Activated CD8-positive, alpha-beta memory T cell treated with anti-CD3 and anti-CD28 coated beads, Interleukin-2, amount 10 ng/mL, durations not matched to agents 7 days and 5 days (primary cell): ENCODE measurements around the gene SOX18. TPM values are rescaled to one million over a fixed set of nuclear protein-coding genes. Genes with fewer than 3 reads are reported as not detected.
"Not testable (repeated sequence)": the region's sequence is repeated elsewhere in the genome, so short reads cannot be mapped to it uniquely, and the experiment has no call there.

ENCODE experiments used
- ATAC-seq: fragments of 150-1000 bp; cut with Tn5 transposase; one replicate; pipeline ENCODE4 v1.10.0; 2021; ENCODE audit warnings: moderate library complexity
- CTCF ChIA-PET: fragments of 350-600 bp; sonication (Branson Sonifier 250); formaldehyde crosslinking; loops from one replicate; lab custom pipeline; 2021; ENCODE audit warnings: antibody characterized with exemption; lab: Charles Lee
- DNase-seq: peaks from one replicate; pipeline ENCODE4 v3.0.0-alpha.2; 2020
- H3K27ac Mint-ChIP-seq: one replicate; pipeline ENCODE4 v1.8.0; 2021; ENCODE audit warnings: mild to moderate bottlenecking, mixed read lengths
- H3K27me3 Mint-ChIP-seq: one replicate; pipeline ENCODE4 v1.8.0; 2021; ENCODE audit warnings: mixed read lengths
- H3K36me3 Mint-ChIP-seq: one replicate; pipeline ENCODE4 v1.8.0; 2021; ENCODE audit warnings: mild to moderate bottlenecking, mixed read lengths
- H3K4me1 Mint-ChIP-seq: one replicate; pipeline ENCODE4 v1.8.0; 2021; ENCODE audit warnings: mixed read lengths
- H3K4me3 Mint-ChIP-seq: one replicate; pipeline ENCODE4 v1.8.0; 2021; ENCODE audit warnings: mild to moderate bottlenecking, moderate library complexity, mixed read lengths
- H3K9me3 Mint-ChIP-seq: one replicate; pipeline ENCODE4 v1.8.0; 2022; ENCODE audit warnings: low read depth, mixed read lengths
- total RNA-seq, 2 experiments: library from RNA; stranded (reverse); gene quantifications; one replicate each; pipeline ENCODE4 v1.2.3, GENCODE V29; 2021

The SOX18 gene
- total RNA-seq, 2 experiments from 2014 or later: 0.20 to 1.8 TPM

DNA sequence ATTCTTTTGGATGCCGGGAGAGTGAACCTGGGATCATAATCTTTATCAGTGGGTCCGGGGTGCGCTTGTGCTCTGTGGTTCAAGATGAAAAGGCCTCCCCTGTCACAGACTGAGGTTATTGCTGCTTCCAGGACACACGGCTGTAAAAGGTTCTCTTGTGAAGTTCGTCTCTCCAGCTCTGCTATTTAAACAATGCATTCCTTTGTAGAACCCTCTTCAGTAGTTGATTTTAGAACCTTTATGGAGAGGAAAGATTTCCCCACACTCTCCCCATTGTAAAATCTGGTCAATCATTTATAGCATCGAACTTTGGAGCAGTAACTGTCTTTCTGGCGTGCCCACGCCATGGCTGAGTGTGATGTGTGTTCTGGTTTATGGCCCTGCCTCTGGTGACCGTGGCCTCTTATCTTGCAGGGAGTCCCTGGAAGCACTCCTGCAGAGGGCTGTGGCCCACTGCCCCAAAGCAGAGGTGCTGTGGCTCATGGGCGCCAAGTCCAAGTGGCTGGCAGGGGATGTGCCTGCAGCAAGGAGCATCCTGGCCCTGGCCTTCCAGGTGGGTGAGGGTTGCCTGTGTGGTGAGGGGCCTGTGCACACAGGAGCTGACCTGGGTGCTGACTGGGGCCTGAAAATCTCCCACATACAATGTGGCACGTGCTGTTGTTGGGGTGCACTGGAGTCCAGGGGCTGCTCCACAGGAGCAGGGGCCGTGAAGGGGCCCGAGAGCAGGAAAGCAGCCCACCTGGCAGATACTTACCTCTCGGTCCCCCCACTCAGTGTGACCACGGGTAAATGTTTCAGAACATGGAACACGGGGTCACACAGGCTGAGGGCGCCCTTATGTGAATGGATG lies 25.1 kb downstream of the SOX18 start:
- Mint-ChIP-seq H3K27me3 (no peaks in the 10 kb centered on the region), H3K9me3 (no peaks in the 10 kb centered on the region), H3K4me3 (no peak overlapping the region), H3K36me3 (peaks cover 51% of the 10 kb centered on the region), H3K27ac (no peak overlapping the region), H3K4me1 (peaks cover 7% of the 10 kb centered on the region)
- no peak for ATAC-seq
- CTCF ChIA-PET: no interaction called here
- DNase-seq: no peak

DNA sequence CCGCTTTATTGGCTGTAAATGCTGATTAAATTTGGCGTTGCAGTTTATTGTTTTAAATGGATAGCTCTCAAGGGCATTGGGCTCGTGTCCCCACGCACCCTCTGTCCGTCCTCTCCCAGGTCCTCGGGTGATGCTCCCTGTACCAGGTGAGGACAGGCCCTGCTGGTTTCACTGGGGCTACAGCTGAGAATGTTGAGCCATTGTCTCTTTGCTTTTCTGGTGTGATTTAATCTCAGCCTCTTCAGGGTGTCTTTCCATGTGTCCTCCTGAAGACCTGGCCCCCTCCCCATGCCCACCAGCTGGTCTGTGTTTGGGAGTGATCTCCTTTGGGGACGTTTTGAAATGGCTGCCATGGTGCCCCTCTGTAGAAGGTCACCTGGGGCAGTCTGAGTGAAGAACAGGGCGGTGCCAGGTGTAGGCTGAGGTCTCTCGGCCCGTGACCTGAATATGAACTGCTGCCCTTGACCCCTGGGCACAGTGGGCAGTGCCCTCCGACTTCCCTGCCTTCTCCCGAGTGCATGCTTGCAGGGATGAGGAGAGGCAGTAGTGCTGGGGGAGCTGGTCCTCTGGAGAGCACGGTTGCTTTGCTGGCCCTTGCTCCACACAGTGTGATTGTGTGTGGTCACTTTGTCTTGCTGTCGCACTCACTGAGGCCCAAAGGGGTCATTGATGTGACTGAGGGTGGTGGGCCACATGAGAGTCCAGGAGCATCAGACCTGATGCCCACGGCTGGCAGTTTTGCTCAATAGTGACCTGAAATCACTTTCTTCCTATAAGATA lies 25.9 kb downstream of the SOX18 start:
- DNase-seq: no peak
- no peak for ATAC-seq
- H3K27me3 Mint-ChIP-seq: no peaks in the 10 kb centered on the region
- H3K9me3 Mint-ChIP-seq: no peaks in the 10 kb centered on the region
- no peak overlapping the region for H3K4me3 Mint-ChIP-seq
- peaks cover 54% of the 10 kb centered on the region for H3K36me3 Mint-ChIP-seq
- peaks cover 7% of the 10 kb centered on the region for H3K4me1 Mint-ChIP-seq
- no peak overlapping the region for H3K27ac Mint-ChIP-seq
- CTCF ChIA-PET: interaction anchor here (0.6 kb wide), 1 partner anchor 15 kb away, joined by 4 read pairs; no protein-coding TSS in a partner anchor

DNA sequence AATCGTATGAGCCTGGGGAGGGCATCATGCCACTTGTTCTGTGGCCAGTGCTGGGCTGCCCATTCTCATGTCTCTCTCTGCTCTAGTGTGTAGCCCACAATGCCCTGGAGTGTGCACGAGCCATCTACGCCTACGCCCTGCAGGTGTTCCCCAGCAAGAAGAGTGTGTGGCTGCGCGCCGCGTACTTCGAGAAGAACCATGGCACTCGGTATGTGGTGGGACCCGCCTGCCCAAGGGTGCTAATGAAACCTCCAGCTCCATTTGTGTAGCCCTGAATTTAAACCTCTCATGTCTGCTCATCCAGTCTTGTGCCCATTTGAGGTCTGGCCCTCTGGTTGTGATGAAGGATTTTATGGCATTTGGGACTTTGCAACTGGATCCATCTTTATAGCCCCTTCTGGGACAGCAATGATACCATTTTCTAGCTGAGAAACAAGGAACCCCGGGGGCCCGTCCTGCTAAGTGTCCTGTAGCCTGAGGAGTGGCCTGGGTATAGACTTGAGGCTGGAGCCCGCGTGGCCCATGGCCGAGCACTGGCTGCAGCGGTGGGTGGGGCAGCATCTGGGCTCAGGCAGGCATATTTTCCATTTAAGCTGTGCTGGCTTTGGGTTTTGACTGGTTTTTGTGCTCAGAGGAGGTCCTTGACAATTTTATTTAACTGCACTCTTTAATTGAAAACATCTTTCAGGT lies 26.6 kb downstream of the SOX18 start:
- no peaks in the 10 kb centered on the region for H3K27me3 Mint-ChIP-seq
- DNase-seq (no peak), ATAC-seq (no peak)
- CTCF ChIA-PET: interaction anchor here (0.6 kb wide), 1 partner anchor 16 kb away, joined by 4 read pairs; no protein-coding TSS in a partner anchor
- H3K4me1 Mint-ChIP-seq: peaks cover 7% of the 10 kb centered on the region
- H3K36me3 Mint-ChIP-seq: peaks cover 56% of the 10 kb centered on the region
- H3K27ac Mint-ChIP-seq: no peak overlapping the region
- no peaks in the 10 kb centered on the region for H3K9me3 Mint-ChIP-seq
- H3K4me3 Mint-ChIP-seq: no peak overlapping the region

DNA sequence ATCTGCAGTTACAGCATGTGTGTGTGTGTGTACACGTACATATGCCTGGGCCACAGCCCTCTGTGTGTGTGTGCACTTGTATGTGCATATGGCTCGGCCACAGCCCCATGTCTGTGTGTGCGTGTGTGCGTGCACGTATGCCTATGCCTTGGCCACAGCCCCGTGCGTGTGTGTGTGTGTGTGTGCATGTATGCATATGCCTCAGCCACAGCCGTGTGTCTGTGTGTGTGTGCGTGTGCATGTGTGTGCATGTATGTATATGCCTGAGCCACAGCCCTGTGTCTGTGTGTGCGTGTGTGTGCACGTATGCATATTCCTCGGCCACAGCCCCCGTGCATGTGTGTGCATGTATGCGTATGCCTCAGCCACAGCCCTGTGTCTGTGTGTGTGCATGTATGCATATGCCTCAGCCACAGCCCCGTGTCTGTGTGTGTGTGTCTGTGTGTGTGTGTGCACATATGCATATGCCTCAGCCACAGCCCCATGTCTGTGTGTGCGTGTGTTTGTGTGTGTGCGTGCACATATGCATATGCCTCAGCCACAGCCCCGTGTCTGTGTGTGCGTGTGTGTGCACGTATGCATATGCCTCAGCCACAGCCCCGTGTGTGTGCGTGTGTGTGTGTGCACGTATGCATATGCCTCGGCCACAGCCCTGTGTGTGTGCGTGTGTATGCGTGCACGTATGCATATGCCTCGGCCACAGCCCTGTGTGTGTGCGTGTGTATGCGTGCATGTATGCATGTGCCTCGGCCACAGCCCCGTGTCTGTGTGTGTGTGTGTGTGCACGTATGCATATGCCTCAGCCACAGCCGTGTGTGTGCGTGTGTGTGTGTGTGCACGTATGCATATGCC lies 28.1 kb downstream of the SOX18 start:
- no peak for ATAC-seq
- Mint-ChIP-seq H3K36me3 (peaks cover 61% of the 10 kb centered on the region), H3K27ac (no peak overlapping the region), H3K9me3 (no peaks in the 10 kb centered on the region), H3K27me3 (no peaks in the 10 kb centered on the region), H3K4me3 (no peak overlapping the region), H3K4me1 (peaks cover 7% of the 10 kb centered on the region)
- DNase-seq: no peak
- CTCF ChIA-PET: no interaction called here

DNA sequence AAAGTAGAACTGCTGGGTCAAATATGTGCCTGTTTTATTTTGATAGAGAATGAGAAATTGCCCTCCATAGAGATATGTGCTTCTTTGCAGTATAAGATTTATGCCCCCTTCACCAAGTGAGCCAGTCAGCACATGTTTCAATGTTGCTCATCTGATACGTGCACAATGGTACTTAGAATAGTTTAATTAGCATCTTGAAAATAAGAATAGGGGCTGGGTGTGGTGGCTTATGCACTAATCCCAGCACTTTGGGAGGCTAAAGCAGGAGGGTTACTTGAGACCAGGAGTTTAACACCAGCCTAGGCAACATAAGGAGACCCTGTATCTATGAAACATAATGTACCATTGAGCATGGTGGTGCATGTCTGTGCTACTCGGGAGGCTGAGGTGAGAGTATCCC lies 33.8 kb downstream of the SOX18 start:
- CTCF ChIA-PET: no interaction called here
- no peaks in the 10 kb centered on the region for H3K9me3 Mint-ChIP-seq
- H3K4me3 Mint-ChIP-seq: no peak overlapping the region
- no peaks in the 10 kb centered on the region for H3K27me3 Mint-ChIP-seq
- ATAC-seq (no peak), DNase-seq (no peak)
- H3K27ac Mint-ChIP-seq: peak overlapping the region; percentile 32
- H3K36me3 Mint-ChIP-seq: peaks cover 49% of the 10 kb centered on the region
- peaks cover 38% of the 10 kb centered on the region for H3K4me1 Mint-ChIP-seq

DNA sequence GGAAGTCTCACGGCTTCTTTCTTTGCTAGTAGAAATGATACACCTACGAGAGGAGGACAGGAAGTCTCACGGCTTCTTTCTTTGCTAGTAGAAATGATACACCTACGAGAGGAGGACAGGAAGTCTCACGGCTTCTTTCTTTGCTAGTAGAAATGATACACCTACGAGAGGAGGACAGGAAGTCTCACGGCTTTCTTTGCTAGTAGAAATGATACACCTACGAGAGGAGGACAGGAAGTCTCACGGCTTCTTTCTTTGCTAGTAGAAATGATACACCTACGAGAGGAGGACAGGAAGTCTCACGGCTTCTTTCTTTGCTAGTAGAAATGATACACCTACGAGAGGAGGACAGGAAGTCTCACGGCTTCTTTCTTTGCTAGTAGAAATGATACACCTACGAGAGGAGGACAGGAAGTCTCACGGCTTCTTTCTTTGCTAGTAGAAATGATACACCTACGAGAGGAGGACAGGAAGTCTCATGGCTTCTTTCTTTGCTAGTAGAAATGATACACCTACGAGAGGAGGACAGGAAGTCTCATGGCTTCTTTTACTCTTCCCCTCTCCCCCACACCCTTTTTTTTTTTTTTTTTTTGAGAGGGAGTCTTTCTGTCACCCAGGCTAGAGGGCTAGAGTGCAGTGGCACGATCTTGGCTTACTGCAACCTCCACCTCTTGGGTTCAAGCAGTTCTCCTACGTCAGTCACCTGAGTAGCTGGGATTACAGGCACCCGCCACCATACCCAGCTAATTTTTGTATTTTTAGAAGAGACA lies 36.9 kb downstream of the SOX18 start:
- ATAC-seq, H3K27me3 Mint-ChIP-seq, DNase-seq, H3K4me3 Mint-ChIP-seq, H3K9me3 Mint-ChIP-seq: not testable (repeated sequence)
- Mint-ChIP-seq H3K27ac (peak overlapping the region; percentile 89), H3K4me1 (peaks cover 58% of the 10 kb centered on the region), H3K36me3 (peaks cover 56% of the 10 kb centered on the region)
- CTCF ChIA-PET: interaction anchor here (2.4 kb wide), 1 partner anchor 26 kb away, joined by 14 read pairs; no protein-coding TSS in a partner anchor

DNA sequence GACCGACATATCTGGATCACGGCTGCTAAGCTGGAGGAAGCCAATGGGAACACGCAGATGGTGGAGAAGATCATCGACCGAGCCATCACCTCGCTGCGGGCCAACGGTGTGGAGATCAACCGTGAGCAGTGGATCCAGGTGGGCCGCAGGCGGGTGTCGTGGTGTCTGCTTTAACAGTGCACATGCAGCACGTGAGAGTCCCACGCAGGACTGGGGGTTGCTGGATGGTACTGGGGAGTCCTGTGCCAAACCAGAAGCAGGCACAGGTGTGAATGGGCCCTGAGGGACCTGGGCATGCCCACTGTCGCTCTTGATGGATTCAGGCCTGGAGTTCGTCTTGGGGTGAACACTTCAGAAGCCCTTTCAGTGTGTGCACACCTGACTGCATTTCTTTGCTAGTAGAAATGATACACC lies 38.1 kb downstream of the SOX18 start:
- CTCF ChIA-PET: interaction anchor here (1.3 to 2.5 kb wide), 3 partner anchors 20 to 31 kb away, joined by 4 to 20 read pairs (median 12); partner anchors contain the start of genes PRPF6 and SAMD10
- H3K4me1 Mint-ChIP-seq: peaks cover 61% of the 10 kb centered on the region
- no peaks in the 10 kb centered on the region for H3K27me3 Mint-ChIP-seq
- H3K36me3 Mint-ChIP-seq: peaks cover 57% of the 10 kb centered on the region
- H3K27ac Mint-ChIP-seq: peak overlapping the region; percentile 72
- ATAC-seq (peak; percentile 37), DNase-seq (no peak)
- H3K4me3 Mint-ChIP-seq: no peak overlapping the region
- peaks cover 5% of the 10 kb centered on the region for H3K9me3 Mint-ChIP-seq

DNA sequence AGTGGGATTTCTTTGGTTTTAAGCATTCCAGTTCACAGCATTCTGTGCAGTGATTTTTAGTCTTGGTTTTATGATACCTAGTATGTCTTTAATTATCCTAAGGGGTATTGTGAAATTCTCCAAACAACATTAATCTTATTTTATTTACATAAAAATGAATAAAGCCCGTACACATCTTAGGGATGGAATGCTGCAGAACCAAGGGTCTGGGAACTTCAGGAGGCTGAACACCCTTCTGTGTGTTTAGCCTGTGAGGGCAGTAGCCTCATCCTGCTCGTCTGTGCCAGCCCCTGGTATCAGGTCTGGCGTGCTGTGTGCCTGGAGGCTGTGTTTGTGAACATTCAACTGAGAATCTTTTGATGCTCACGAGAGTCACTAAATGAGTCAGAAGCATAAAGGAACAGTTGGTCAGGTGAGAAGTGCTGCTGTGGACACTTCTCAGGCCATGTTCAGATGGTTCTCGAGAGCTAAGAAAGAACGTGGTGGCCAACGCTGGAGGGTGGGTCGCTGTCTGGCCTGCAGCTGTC lies 38.7 kb downstream of the SOX18 start:
- Mint-ChIP-seq H3K27me3 (no peaks in the 10 kb centered on the region), H3K4me3 (no peak overlapping the region), H3K9me3 (peaks cover 5% of the 10 kb centered on the region), H3K4me1 (peaks cover 60% of the 10 kb centered on the region), H3K27ac (peak overlapping the region; percentile 72), H3K36me3 (peaks cover 56% of the 10 kb centered on the region)
- CTCF ChIA-PET: interaction anchor here (1.0 to 2.5 kb wide), 4 partner anchors 21 to 31 kb away, joined by 4 to 20 read pairs (median 10); partner anchors contain the start of genes C20orf204, PRPF6 and SAMD10
- ATAC-seq: peak; percentile 67
- DNase-seq: peak; percentile 53

DNA sequence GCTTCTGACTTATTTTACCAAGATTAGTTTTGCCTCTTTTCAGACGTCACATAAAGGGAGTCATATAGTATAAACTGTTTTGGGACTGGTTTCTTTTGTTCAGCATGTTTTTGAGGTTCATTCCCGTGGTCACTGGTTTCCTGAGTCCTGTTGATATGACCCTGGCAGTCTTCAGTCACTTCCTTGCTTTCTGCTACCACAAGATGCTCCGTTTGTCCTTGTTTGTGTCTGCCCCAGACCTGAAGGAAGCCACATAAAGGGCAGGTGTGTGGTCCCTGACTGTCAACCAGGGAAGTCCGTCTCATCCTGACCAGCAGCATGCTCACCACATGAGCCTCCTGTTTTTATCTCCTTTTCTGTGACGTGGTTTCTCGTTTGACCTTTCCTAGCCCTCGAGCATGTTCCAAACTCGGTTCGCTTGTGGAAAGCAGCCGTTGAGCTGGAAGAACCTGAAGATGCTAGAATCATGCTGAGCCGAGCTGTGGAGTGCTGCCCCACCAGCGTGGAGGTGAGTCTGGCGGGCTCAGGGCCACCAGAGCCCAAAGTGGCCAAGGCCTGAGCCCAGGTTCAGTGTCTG lies 39.5 kb downstream of the SOX18 start:
- Mint-ChIP-seq H3K27me3 (no peaks in the 10 kb centered on the region), H3K4me3 (peak overlapping the region; percentile 6), H3K9me3 (peaks cover 5% of the 10 kb centered on the region), H3K27ac (peak overlapping the region; percentile 72), H3K36me3 (peaks cover 48% of the 10 kb centered on the region), H3K4me1 (peaks cover 57% of the 10 kb centered on the region)
- CTCF ChIA-PET: interaction anchor here (0.9 to 2.5 kb wide), 6 partner anchors 21 to 513 kb away, joined by 3 to 20 read pairs (median 6); partner anchors contain the start of genes C20orf204, PRPF6 and SAMD10
- DNase-seq: peak; percentile 68
- peak; percentile 41 for ATAC-seq

DNA sequence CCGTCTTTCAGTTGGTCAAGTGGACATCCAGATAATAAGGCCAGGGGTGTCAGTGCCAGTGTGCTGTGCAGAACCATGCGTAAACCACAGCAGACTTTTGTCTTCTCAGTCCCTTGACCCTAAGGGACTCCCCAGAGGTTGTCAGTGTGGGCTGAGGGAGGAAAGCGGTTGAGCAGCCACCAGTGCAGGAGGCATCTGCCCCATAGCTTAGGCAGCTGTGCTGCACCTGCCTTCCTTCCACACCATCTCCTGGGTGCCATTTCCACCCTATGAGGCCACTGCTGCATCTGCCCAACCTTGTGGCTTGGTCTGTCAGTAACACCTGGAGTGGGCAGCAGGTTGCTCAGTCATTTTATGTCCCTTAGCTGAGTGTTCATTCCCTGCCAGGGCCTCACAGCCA lies 42.5 kb downstream of the SOX18 start:
- peak; percentile 22 for ATAC-seq
- H3K4me3 Mint-ChIP-seq: no peak overlapping the region
- no peak for DNase-seq
- CTCF ChIA-PET: interaction anchor here (0.8 to 3.4 kb wide), 3 partner anchors 25 to 142 kb away, joined by 3 to 20 read pairs (median 3); partner anchors contain the start of gene TPD52L2
- H3K9me3 Mint-ChIP-seq: peaks cover 5% of the 10 kb centered on the region
- H3K4me1 Mint-ChIP-seq: peaks cover 37% of the 10 kb centered on the region
- H3K27ac Mint-ChIP-seq: no peak overlapping the region
- H3K36me3 Mint-ChIP-seq: peaks cover 42% of the 10 kb centered on the region
- H3K27me3 Mint-ChIP-seq: no peaks in the 10 kb centered on the region

DNA sequence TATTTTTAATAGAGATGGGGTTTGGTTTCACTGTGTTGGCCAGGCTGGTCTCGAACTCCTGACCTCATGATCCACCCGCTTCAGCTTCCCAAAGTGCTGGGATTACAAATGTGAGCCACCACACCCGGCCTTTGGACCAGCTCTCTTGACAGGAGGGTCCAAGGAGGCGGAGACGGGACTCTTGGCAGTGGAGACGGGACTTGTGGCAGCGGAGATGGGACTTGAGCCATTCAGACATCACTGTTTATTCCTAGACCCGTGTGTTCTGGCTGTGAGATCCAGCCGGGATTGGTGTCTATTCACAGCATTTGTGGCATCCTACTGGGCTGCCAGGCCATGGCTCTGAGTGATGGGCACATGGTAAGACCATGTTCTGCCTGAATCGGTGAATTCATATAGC lies 42.9 kb downstream of the SOX18 start:
- Mint-ChIP-seq H3K27ac (no peak overlapping the region), H3K36me3 (peaks cover 44% of the 10 kb centered on the region), H3K4me1 (peaks cover 35% of the 10 kb centered on the region), H3K27me3 (no peaks in the 10 kb centered on the region), H3K4me3 (no peak overlapping the region), H3K9me3 (peaks cover 5% of the 10 kb centered on the region)
- ATAC-seq (no peak), DNase-seq (no peak)
- CTCF ChIA-PET: interaction anchor here (1.0 to 3.4 kb wide), 2 partner anchors 24 to 32 kb away, joined by 3 to 20 read pairs; no protein-coding TSS in a partner anchor
